Embryonic facial prominence (tissue), 1 donor: ENCODE data around the gene HOXA13.

Experiments
- DNase-seq: peaks from one replicate; pipeline ENCODE4 v3.0.0-alpha.2; 2016; ENCODE audit errors: extremely low spot score

HOXA13 gene

GRCh38 chr7:27199849-27200760 is at the start of gene HOXA13:
Gene HOXA13 (minus strand): TSS chr7:27200091. CDS start chr7:27200077, 14 bp downstream.
- no peak for DNase-seq

- no peak for DNase-seq
Measured at GRCh38 chr7:27248911-27249723, 49.2 kb upstream of the HOXA13 start.

GRCh38 chr7:27248427-27248806 is 48.5 kb upstream of the HOXA13 start:
- DNase-seq: no peak

GRCh38 chr7:27247452-27248426 is 47.8 kb upstream of the HOXA13 start:
- DNase-seq: no peak

GRCh38 chr7:27247000-27247399 is 47.1 kb upstream of the HOXA13 start:
- DNase-seq: no peak

GRCh38 chr7:27245798-27246691 is 46.2 kb upstream of the HOXA13 start:
- no peak for DNase-seq

- DNase-seq: no peak
Measured at GRCh38 chr7:27245124-27245797, 45.4 kb upstream of the HOXA13 start.

GRCh38 chr7:27244488-27245123 is 44.7 kb upstream of the HOXA13 start:
- no peak for DNase-seq

GRCh38 chr7:27243340-27244163 is 43.7 kb upstream of the HOXA13 start:
- DNase-seq: no peak

GRCh38 chr7:27242555-27243339 is 42.9 kb upstream of the HOXA13 start, which contains the start of gene EVX1:
Gene EVX1 (plus strand): TSS chr7:27242802. CDS start chr7:27243031, 229 bp downstream.
- no peak for DNase-seq

- no peak for DNase-seq
Measured at GRCh38 chr7:27242154-27242553, 42.3 kb upstream of the HOXA13 start.

- DNase-seq: no peak
Measured at GRCh38 chr7:27241189-27242056, 41.5 kb upstream of the HOXA13 start.

GRCh38 chr7:27240015-27240731 is 40.3 kb upstream of the HOXA13 start:
- no peak for DNase-seq

GRCh38 chr7:27239387-27240014 is 39.6 kb upstream of the HOXA13 start:
- no peak for DNase-seq

- no peak for DNase-seq
Measured at GRCh38 chr7:27238979-27239386, 39.1 kb upstream of the HOXA13 start.
